Peyer's patch (tissue), 4 donors: ENCODE data around the gene LPAR1.

Experiments used
- CTCF ChIP-seq, 6 experiments: fragments of 450-650 bp in 4 of 6; fragments of 200-600 bp in 2 of 6; sonication (generic) in 1 of 6; IDR thresholded peaks; one replicate each; pipeline ENCODE4 v1.5.1; 2017 to 2019; ENCODE audit warnings: antibody characterized with exemption in 6 of 6, mild to moderate bottlenecking in 3 of 6, moderate library complexity in 1 of 6
- POLR2A ChIP-seq, 2 donors: fragments of 450-650 bp; IDR thresholded peaks; one replicate each; pipeline ENCODE4 v1.5.1; 2017; ENCODE audit warnings: antibody characterized with exemption in 2 of 2, mild to moderate bottlenecking in 2 of 2, moderate library complexity in 2 of 2

DNA sequence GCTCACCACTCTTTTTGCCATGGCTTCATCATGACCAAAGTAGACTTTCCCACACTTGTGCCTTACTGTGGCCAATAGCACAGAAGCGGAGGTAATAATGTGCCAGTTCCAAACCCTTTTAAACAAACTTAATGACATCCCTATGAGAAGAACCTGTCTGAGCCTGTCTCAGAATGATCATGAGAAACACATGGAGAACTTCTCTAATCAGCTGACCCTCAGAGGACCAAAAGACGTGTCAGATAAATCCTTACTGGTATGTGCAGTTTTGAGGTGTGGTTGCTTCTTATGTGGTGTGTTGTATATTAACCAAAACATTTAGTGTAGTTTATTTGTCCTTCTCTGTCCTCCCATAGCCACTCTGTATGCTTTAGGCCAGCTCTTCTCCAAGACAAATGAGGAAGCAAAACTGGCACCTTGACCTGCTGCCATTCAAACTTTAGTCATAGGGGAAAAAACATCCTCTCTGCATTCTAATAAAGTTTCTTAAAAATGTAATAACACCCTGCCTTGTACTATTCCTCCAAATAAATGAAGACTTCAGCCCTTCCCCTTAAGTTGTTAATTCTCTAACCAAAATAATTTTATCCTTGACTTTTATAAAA, 200.8 kb downstream of the LPAR1 start:
- TF ChIP-seq CTCF (IDR thresholded peaks at IDR 0.05) (no peak), POLR2A (IDR thresholded peaks at IDR 0.05) (no peak)
